ENCODE data around the gene UBQLN3.

Gene UBQLN3

GRCh38 chr11:5527716-5528115 lies 18.0 kb upstream of the UBQLN3 start:
- DNase-seq (ENCODE audit: low read depth in 1 of 2, low spot score in 1 of 2), result no peak
- no peak for TF ChIP-seq JUND (IDR thresholded peaks at IDR 0.05; ENCODE audit: low read depth)
- in situ Hi-C loops (cut with HindIII; ENCODE audit: low pct_unique_long_range_greater_than_20kb, low sequenced_read_pairs), result no loop called here

- DNase-seq (ENCODE audit: low read depth in 1 of 2, low spot score in 1 of 2), result no peak
- in situ Hi-C loops (cut with HindIII; ENCODE audit: low pct_unique_long_range_greater_than_20kb, low sequenced_read_pairs), result no loop called here
- no peak for TF ChIP-seq JUND (IDR thresholded peaks at IDR 0.05; ENCODE audit: low read depth)
Measured at GRCh38 chr11:5524756-5525155, 15.0 kb upstream of the UBQLN3 start.

GRCh38 chr11:5522308-5522707 lies 12.6 kb upstream of the UBQLN3 start:
- no peak for TF ChIP-seq JUND (IDR thresholded peaks at IDR 0.05; ENCODE audit: low read depth)
- in situ Hi-C loops (cut with HindIII; ENCODE audit: low pct_unique_long_range_greater_than_20kb, low sequenced_read_pairs), result no loop called here
- DNase-seq (ENCODE audit: low read depth in 1 of 2, low spot score in 1 of 2), result no peak

GRCh38 chr11:5521540-5521939 lies 11.8 kb upstream of the UBQLN3 start:
- no peak for TF ChIP-seq JUND (IDR thresholded peaks at IDR 0.05; ENCODE audit: low read depth)
- DNase-seq (ENCODE audit: low read depth in 1 of 2, low spot score in 1 of 2), result no peak
- in situ Hi-C loops (cut with HindIII; ENCODE audit: low pct_unique_long_range_greater_than_20kb, low sequenced_read_pairs), result no loop called here

- DNase-seq (ENCODE audit: low read depth in 1 of 2, low spot score in 1 of 2), result no peak
- in situ Hi-C loops (cut with HindIII; ENCODE audit: low pct_unique_long_range_greater_than_20kb, low sequenced_read_pairs), result no loop called here
- TF ChIP-seq JUND (IDR thresholded peaks at IDR 0.05; ENCODE audit: low read depth), result no peak
Measured at GRCh38 chr11:5516599-5516998, 6.8 kb upstream of the UBQLN3 start, which contains the start of gene UBQLNL. Gene UBQLNL, minus strand, starts transcription at chr11:5516699. Its CDS starts 258 bp downstream, at chr11:5516441.

GRCh38 chr11:5514841-5515240 lies 5.1 kb upstream of the UBQLN3 start:
- in situ Hi-C loops (cut with HindIII; ENCODE audit: low pct_unique_long_range_greater_than_20kb, low sequenced_read_pairs), result no loop called here
- no peak for DNase-seq (ENCODE audit: low read depth in 1 of 2, low spot score in 1 of 2)
- no peak for TF ChIP-seq JUND (IDR thresholded peaks at IDR 0.05; ENCODE audit: low read depth)

GRCh38 chr11:5508605-5509004 lies 1.2 kb downstream of the UBQLN3 start:
- in situ Hi-C loops (cut with HindIII; ENCODE audit: low pct_unique_long_range_greater_than_20kb, low sequenced_read_pairs), result no loop called here

GRCh38 chr11:5507933-5508305 lies 1.8 kb downstream of the UBQLN3 start:
- TF ChIP-seq JUND (IDR thresholded peaks at IDR 0.05; ENCODE audit: low read depth), result no peak

More at GRCh38 chr11:5508605-5509004, 1.2 kb downstream of the UBQLN3 start:
- DNase-seq (ENCODE audit: low read depth in 1 of 2, low spot score in 1 of 2), result peak in 1 of 2 experiments; percentile 6
- no peak for TF ChIP-seq JUND (IDR thresholded peaks at IDR 0.05; ENCODE audit: low read depth)

GRCh38 chr11:5507177-5507932 lies 2.4 kb downstream of the UBQLN3 start:
- in situ Hi-C loops (cut with HindIII; ENCODE audit: low pct_unique_long_range_greater_than_20kb, low sequenced_read_pairs), result no loop called here
- no peak for TF ChIP-seq JUND (IDR thresholded peaks at IDR 0.05; ENCODE audit: low read depth)
- no peak for DNase-seq (ENCODE audit: low read depth in 1 of 2, low spot score in 1 of 2)

More at GRCh38 chr11:5507933-5508305, 1.8 kb downstream of the UBQLN3 start:
- DNase-seq (ENCODE audit: low read depth in 1 of 2, low spot score in 1 of 2), result no peak
- in situ Hi-C loops (cut with HindIII; ENCODE audit: low pct_unique_long_range_greater_than_20kb, low sequenced_read_pairs), result no loop called here

- no peak for DNase-seq (ENCODE audit: low read depth in 1 of 2, low spot score in 1 of 2)
- TF ChIP-seq JUND (IDR thresholded peaks at IDR 0.05; ENCODE audit: low read depth), result no peak
- in situ Hi-C loops (cut with HindIII; ENCODE audit: low pct_unique_long_range_greater_than_20kb, low sequenced_read_pairs), result no loop called here
Measured at GRCh38 chr11:5505363-5506048, 4.3 kb downstream of the UBQLN3 start.

- in situ Hi-C loops (cut with HindIII; ENCODE audit: low pct_unique_long_range_greater_than_20kb, low sequenced_read_pairs), result no loop called here
- DNase-seq (ENCODE audit: low read depth in 1 of 2, low spot score in 1 of 2), result no peak
- no peak for TF ChIP-seq JUND (IDR thresholded peaks at IDR 0.05; ENCODE audit: low read depth)
Measured at GRCh38 chr11:5504403-5504921, 5.3 kb downstream of the UBQLN3 start.

- DNase-seq (ENCODE audit: low read depth in 1 of 2, low spot score in 1 of 2), result no peak
- no peak for TF ChIP-seq JUND (IDR thresholded peaks at IDR 0.05; ENCODE audit: low read depth)
- in situ Hi-C loops (cut with HindIII; ENCODE audit: low pct_unique_long_range_greater_than_20kb, low sequenced_read_pairs), result no loop called here
Measured at GRCh38 chr11:5500393-5500801, 9.4 kb downstream of the UBQLN3 start.

- TF ChIP-seq JUND (IDR thresholded peaks at IDR 0.05; ENCODE audit: low read depth), result no peak
- no peak for DNase-seq (ENCODE audit: low read depth in 1 of 2, low spot score in 1 of 2)
- in situ Hi-C loops (cut with HindIII; ENCODE audit: low pct_unique_long_range_greater_than_20kb, low sequenced_read_pairs), result no loop called here
Measured at GRCh38 chr11:5499671-5500070, 10.1 kb downstream of the UBQLN3 start.

Measured in T47D (cell line).